HG02943 (cell line): Measurements from ENCODE around the gene TRPV3.
"Not testable (repeated sequence)": the region's sequence is repeated elsewhere in the genome, so short reads cannot be mapped to it uniquely, and the experiment has no call there.

Experiments
- ATAC-seq: cut with Tn5 transposase; IDR thresholded peaks from one replicate; pipeline ENCODE4 v1.9.1; 2021; ENCODE audit warnings: mild to moderate bottlenecking, low read depth, moderate library complexity; ENCODE audit not compliant: unreplicated experiment

TRPV3 gene

DNA sequence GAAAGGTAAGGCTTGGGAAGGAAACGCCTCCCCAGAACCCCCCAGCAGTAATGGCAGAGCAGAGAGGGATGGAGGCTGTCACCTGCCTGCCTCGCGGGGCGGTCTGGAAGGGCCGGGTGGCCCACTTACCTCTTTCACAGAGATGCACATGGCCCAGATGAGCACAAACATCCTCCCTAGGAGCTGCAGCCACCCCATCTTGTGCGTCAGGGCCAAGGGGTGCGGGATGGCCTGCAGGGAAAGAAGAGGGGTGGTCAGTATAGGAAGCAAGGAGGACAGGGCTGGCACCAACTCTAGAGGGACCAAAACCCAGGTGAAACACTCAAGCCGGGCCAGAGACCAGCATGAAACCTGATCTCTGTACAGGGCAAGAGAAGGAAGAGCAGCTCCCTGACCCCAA lies 29.7 kb downstream of the TRPV3 start:
- no peak for ATAC-seq

GRCh38 chr17:3527468-3527867 lies 30.1 kb downstream of the TRPV3 start:
- ATAC-seq, result no peak

- no peak for ATAC-seq
These were observed 30.6 kb downstream of the TRPV3 start for GRCh38 chr17:3526971-3527370.

GRCh38 chr17:3526491-3526890 lies 31.1 kb downstream of the TRPV3 start:
- ATAC-seq, result no peak

- ATAC-seq, result no peak
These were observed 33.6 kb downstream of the TRPV3 start for GRCh38 chr17:3524024-3524423.

DNA sequence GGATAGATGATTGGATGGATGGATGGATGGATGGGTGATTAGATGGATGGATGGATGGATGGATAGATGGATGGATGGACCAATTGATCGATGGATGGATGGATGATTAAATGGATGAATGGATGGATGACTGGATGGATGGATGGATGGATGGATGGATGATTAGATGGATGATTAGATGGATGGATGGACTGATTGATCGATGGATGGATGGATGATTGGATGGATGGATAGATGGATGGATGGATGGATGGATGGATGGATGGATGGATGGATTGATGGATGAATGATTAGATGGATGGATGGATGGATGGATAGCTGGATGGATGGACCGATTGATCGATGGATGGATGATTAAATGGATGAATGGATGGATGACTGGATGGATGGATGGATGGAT lies 38.1 kb downstream of the TRPV3 start:
- ATAC-seq, result not testable (repeated sequence)

DNA sequence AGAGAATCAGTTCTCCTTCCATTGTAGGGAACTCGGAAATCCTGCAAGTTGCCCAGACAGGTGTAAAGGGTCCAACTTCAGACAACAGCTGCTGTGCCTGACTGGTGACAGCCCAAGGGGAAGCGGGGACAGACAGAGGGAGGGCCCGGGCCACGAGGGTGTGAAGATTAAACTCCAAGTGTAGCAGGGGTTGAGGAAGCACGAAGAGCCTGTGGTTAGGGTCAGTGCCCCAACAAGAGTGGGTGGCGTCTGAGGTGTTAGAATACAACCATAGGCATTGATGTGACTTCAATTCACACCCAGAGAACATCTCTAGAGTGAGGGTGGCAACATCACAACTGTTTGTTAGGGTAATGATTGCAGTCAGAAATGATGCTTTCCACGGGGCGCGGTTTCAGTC lies 42.7 kb downstream of the TRPV3 start:
- no peak for ATAC-seq

DNA sequence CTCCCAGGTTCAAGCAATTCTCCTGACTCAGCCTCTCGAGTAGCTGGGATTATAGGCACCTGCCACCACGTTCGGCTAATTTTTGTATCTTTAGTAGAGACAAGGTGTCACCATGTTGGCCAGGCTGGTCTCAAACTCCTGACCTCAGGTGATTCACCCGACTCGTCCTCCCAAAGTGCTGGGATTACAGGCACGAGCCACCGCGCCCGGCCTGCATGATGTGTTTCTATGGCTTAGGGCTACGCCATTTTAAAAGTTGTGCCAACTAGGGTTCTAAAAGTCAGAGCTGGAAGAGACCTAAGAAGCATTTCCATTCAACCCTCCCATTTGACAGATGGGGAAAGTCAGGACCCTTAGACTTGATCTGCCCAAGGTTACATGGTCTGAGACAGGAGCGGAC lies 43.4 kb downstream of the TRPV3 start:
- ATAC-seq, result not testable (repeated sequence)

GRCh38 chr17:3513305-3514035 lies 44.1 kb downstream of the TRPV3 start:
- no peak for ATAC-seq

- ATAC-seq, result no peak
These were observed 45.0 kb downstream of the TRPV3 start for GRCh38 chr17:3512505-3513171.

DNA sequence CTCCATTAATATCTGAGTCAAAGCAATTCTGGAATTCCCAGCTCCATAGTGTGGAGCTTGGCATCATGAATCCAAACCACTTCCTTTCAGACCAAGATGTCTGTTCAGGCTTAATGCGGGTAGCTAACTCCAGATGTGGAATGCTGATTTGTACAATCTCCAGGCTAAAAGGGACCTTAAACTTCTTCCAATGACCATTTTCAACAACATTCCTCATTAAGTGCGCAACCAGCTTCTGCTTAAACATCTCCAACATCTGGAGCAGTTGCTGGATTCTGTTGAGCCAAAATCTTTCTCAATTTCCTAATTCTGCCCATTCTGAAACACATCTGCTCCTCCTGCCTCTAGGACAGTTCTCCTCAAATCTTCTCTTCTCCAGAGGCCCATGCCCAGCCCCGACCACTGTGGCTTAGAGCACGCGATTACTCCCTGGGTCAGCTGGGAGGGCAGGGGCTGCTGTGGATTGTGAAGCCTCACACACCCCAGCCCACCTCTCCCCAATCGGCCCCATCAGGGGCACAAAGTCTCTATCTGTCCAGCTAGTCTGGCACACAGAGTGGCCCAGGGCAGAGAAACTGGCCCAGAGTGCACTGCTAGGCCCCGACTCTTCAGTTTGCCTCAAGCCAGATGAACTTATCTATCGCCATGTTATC lies 45.6 kb downstream of the TRPV3 start:
- ATAC-seq, result no peak

DNA sequence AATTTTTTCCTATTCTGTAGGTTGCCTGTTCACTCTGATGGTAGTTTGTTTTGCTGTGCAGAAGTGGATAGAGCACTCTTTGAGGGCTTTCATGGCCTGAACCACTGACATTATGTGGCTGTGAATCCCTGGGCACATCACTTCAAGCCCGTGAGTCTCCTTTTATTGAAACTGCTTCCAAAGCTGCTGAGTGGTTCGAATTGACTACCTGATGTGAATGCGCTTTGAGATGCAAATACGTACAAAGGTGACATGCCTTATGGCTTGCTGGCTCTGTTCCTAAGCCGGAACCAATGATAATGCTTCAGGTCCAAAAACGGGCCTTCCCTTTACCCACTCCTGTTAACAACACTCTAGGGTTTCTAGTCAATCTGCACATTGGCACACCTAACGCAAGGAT lies 47.5 kb downstream of the TRPV3 start:
- ATAC-seq, result no peak

GRCh38 chr17:3507869-3508268 lies 49.7 kb downstream of the TRPV3 start:
- ATAC-seq, result no peak

DNA sequence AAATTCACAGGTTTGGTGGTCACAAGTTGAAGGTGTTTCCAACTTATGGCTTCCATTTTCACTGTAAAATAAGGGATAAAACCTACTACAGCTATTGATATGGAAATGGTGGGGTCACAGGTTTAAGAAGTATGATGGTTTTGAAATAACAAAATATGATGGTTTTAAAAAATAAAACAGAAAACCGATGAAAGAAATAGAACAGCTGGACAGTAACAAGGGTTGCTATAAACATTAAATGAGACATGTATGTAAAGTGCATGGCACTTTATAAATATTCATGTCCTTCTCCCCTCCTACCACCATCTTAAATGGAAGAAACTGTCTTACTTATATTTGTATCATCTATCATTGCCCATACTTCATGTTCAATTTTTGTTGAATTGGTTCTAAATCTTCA lies 50.5 kb downstream of the TRPV3 start:
- no peak for ATAC-seq

GRCh38 chr17:3506054-3506453 lies 51.6 kb downstream of the TRPV3 start:
- ATAC-seq, result no peak

DNA sequence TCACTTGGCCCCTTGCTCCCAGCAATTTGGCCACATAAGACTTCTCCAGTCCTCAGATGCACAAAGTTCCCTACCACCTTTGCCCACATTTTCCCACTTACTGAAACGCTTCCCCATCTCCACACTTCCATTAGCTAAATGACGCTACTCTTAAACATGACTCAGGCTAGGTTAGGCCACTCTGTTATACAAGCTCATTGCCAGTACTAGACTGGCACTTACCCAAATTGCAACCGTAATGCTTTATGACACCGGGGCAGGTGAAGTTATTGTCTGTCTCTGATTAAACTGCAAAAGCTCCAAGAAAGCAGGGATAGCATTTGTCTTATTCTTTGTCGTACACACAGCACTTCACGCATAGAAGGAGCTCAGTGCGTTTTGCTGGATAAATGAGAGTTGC lies 52.6 kb downstream of the TRPV3 start:
- ATAC-seq, result no peak

DNA sequence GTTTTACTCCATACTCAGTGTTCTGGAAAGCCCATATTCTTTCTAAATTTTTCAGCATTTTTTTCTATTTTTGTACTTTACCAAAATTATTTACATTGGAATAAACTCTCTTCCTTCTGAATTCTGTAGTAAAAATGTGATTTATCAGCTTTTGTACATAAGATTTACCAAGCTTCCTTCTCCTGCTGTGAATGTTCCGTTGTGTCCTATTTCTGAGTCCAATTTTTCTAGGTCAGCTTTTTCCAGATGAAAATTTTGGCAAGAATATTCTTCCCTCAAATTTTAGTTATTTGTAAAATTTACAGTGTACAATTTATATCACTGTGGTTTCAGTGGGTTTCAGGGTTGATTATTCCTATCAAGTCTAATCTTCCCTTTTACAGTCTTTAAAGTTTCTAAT lies 54.3 kb downstream of the TRPV3 start:
- ATAC-seq, result no peak

GRCh38 chr17:3502466-3502865 lies 55.1 kb downstream of the TRPV3 start:
- ATAC-seq, result no peak

- no peak for ATAC-seq
These were observed 56.3 kb downstream of the TRPV3 start for GRCh38 chr17:3501344-3501743.

DNA sequence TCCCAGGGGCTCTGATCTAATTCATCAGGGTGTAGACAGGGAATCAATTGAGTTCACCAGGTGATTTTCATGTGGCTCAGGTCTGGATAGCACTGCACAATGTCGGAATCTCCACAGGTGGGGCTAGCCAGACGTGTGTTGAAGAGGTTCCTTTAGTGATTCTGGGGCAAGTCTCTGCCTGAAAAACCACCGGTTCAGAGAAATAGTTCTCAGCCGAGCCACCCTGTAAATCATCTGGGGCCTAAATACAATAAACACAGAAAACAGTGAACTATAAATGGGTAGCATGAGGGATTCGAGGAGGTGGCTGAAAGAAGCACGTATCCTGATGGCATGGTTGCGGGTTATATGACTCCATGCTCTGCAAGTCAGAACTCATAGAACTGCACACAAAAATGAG lies 60.5 kb downstream of the TRPV3 start:
- ATAC-seq, result no peak

- ATAC-seq, result no peak
These were observed 72.0 kb downstream of the TRPV3 start for GRCh38 chr17:3485481-3486068.
